NAMALWA (cell line): ENCODE results near the gene SYNJ2.

Source experiments
- DNase-seq: peaks from one replicate; pipeline ENCODE4 v3.0.0-alpha.2; 2015; ENCODE audit warnings: low spot score

Gene SYNJ2

DNA sequence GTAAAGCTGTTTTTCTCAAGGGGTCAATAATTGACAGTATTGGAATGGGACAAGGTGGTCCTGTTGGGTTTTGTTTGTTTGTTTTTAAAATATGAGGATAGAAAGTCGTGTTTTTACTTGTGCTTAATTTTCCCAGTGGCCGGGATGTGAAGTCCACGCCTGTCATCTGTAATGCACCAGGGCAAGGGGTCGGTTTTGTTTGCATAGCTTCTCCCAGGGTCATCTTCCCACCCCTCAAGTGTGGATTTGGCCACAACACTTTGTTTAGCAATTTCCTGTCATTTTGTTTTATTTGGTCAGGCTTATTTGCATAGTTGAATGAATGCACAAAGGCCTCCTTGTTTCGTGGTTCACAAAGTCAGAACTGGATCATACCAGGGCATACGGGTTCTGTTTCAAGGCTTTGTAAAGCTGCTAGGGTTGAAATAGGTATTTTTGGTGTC is 29.8 kb downstream of the SYNJ2 start:
- DNase-seq: no peak

DNA sequence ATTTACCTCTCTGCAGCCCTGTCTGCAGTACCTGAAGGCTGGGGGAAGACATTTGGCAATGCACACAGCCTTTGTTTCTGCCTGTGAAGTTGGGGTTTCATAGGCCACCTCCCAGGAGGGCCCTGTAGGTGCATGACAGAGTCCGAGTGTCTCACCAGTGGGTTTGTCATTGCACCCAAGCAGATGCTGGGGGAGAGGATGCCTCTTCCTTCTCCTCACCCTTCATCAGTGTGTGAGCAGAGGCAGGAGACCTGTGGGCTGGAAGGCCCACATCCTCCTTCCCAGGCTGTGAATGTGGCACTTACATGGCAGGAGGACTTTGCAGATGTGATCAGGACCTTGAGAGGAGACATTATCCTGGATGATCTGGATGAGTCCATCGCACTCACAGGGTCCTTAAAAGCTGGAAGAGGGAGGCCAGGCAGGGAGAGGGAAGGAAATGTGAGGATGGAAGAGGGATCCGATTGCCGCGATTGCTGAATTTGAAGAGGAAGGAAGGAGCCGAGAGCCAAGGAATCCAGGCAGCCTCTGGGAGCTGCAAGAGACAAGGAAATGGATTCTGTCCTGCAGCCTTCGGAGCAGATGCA is 30.4 kb downstream of the SYNJ2 start:
- DNase-seq: no peak

GRCh38 chr6:158013904-158014504 is 32.3 kb downstream of the SYNJ2 start:
- DNase-seq: no peak

- DNase-seq: no peak
Observed at GRCh38 chr6:158014505-158015187, 33.0 kb downstream of the SYNJ2 start.

DNA sequence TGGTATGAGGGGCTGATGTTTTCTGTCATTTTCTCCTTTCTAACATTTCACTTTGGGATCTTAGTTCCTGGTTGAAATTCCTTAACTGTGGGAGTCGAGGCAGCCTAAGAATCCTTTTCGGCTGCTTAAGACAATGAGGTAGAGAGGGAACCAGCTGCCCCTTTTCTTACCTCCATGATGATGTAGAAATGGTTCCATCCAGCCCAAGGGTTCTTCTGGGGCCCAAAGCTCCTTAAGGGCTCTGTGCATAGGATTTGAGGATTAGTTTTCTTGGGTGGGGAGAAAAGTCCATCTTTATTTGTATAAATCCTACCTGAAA is 33.5 kb downstream of the SYNJ2 start:
- DNase-seq: no peak

DNA sequence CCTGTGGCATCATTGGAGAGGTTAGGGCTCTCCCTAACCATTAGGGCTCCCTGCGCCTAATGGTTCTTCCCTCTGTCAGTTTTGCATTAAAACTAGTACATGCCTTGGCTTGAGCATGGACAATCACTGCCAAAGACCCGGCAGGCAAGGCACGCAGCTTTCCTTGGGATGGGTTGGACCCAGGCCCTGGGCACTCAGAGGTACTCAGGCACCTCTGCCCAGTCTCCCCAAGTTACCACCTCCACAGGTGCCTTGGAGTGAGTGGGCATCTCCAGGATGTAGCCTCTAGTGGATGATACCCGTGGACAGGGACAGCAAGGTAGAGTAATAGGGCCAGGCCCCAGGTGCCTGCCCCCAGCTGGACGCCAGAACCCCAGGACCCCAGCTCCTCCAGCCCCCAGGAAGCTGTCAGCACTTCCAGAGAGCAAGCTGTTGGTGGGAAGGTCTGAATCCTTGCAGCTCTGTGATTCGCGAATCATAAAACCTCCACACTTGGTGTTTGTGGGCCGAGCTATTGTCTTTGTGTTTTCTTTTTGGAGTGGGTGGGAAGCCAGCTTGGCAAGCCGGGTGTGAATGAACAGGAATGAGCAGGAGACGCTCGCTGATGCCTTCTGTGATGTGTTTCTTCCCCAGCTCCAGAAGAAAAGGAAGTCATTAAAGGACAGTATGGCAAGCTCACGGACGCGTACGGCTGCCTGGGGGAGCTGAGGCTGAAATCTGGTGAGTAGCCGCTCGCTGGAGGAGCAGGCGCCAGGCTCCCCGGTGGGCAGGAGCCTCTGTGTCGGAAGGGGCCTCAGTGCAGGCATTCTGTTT is 35.1 kb downstream of the SYNJ2 start:
- DNase-seq: no peak

DNA sequence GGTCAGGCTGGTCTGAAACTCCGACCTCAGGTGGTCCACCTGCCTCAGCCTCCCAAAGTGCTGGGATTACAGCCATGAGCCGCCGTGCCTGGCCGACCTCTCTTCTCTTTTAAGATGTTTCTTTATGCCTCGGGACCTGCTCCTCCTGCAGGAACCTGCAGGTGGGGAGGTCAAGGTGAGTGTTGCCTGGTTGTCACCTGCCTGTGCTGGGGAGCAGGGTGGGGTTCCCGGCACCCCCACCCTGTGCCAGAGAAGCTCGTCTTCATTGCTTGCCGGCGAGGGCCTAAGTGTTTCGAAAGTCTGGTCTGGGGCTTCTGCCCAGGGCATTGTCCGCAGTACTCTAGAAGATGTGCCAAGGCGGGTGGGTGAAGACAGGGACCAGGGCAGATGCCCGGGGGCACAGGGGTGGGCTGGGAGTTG is 36.0 kb downstream of the SYNJ2 start:
- no peak for DNase-seq

GRCh38 chr6:158018041-158018771 is 36.5 kb downstream of the SYNJ2 start:
- DNase-seq: no peak

- DNase-seq: no peak
Observed at GRCh38 chr6:158018851-158019361, 37.2 kb downstream of the SYNJ2 start.

- no peak for DNase-seq
Observed at GRCh38 chr6:158019416-158019815, 37.8 kb downstream of the SYNJ2 start.

- DNase-seq: peak; percentile 25
Observed at GRCh38 chr6:158020272-158020711, 38.6 kb downstream of the SYNJ2 start.

GRCh38 chr6:158020811-158021210 is 39.1 kb downstream of the SYNJ2 start:
- no peak for DNase-seq

GRCh38 chr6:158021376-158021775 is 39.7 kb downstream of the SYNJ2 start:
- DNase-seq: no peak

- DNase-seq: no peak
Observed at GRCh38 chr6:158021814-158022748, 40.4 kb downstream of the SYNJ2 start.

DNA sequence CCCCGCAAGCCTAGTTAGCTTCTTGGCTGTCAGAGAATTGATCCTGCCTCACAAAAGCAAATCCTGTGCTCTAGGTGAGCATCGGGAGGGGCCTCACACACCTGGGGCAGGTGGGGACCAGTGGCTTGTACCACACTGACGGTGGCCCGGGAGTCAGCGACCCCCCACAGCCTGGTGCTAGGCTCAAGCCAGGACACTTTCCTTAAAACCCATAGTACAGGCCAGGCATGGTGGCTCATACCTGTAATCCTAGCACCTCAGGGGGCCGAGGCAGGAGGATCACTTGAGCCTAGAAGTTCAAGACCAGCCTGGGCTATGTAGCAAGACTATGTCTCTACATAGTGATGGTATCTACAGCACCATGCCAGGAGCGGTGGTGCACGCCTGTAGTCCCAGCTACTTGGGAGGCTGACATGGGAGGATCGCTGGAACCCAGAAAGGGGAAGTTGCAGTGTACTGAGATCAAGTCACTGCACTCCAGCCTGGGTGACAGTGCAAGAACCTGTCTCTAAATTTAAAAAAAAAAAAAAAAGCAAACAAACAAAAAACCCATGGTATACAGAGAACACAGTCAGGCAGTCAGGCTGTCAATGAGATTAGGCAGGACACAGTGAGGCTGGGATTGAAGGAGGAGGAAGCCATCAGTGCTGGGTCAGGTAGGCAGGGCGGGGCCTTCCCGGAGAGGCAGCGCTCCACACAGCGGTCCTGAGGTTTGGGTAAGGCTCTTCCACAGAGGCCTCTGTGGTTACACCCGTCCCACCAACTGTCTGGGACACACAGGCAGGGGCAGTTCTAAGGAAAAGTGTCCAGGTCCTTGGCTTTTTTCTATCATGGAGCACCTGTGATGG is 41.3 kb downstream of the SYNJ2 start:
- DNase-seq: no peak

GRCh38 chr6:158023597-158023939 is 41.9 kb downstream of the SYNJ2 start:
- DNase-seq: no peak

DNA sequence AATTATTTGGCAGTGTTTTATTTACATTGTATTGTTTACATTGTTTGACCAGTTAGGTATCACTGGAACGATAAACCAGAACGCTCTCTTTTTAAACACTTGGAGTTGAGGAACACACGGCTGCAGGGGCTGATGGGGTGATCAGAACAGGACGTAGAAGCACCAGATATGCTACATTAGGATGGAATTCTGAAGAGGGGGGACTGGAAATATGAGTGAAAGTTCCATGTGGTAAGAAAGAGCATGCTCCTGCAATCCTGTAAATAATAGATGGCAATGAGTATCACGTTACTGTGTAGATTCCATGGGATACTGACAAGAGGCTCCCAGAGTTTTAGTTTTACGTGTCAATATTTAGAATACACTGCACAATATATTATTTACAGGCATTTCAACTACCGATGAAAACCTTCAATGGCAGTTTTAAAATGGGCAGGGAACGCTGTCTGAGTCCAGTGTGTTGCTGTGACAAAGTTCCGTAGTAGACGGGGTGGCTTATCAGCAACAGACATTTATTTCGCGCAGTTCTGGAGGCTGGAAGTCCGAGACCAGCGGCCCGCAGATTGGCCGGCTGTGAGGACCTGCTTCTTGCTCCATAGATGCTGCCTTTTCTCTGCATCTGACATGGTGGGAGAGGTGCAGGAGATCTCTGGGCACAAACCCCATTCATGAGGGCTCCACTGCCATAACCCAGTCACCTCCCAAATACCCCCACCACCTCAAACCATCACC is 43.1 kb downstream of the SYNJ2 start:
- no peak for DNase-seq

DNA sequence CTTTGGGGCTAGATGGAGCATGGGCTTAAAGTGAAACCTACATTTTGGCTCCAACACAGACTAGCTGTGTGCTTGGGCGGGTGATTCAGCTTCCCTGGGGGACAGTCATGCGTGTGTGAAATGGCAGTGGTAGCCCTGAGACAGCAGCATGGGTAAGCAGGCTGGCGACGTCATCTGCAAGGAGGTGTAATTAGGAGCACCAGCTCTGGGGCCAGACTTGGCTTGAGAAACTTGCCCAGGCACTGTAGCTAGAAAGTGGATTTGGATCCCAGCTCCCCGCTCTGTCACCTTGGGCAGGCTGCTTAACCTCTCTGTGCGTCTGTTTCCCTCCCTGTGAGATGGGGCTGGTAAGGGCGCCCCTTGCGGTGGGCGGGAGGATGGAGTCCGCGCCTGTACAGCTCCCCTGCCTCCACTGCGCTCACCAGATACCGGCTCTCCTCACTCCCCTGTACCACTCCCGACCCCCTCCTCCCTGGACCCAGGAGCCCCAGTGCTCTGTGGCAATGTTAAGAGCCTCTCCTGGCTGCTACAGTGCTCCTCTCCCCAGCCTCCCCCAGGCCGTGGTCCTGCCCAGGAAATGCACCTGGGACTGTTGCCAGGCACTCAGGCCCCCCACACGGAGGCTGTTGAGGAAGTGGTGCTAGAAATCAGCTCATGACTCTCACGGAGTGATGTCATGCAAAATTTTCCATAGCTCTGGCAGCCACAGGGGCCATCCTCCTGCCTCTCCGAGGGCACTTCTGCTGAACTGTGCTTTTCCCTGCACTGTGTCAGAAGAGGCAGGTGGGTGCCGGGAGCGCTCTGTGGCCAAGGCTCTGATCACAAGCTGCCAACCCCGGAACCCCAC is 44.6 kb downstream of the SYNJ2 start:
- peak; percentile 88 for DNase-seq
